ENCODE measurements around the gene WDR76.

Gene WDR76

DNA sequence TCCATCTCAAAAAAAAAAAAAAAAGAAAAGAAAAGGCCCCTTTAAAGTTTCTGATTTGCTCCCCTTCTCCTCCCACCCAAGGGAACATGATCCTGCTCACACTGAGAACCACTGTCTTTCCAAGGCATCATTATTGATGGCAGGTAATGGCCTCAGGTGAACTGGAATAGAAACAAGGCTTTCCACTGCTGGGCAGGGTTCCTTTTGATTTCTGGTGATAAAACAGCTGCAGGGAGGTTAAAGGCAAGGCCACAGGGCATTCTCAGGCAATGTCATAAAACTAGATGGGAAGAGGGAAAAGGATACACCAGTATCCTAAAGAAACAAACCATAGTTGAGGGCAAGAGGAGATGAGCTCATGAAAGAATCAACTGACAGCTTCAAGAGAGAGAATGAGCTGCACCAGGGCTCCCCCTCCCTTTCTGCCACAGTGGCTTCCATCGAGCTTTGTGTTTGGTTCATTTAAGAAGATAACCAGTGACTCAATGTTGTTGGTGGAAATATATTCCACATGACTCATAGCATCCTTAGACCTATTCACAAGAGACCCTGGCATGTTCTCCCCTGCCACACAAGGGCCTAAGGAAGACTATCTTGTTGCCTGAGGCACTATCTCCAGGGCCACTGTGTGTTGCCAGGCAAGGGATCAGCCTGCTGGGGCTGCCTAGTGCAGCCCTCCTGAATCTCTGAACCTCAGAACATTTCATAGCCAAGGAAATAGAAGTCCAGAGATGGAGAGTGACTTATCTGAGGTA lies 86.4 kb downstream of the WDR76 start:
- DNase-seq (ENCODE audit: low read depth in 1 of 2, low spot score in 1 of 2) = no peak

DNA sequence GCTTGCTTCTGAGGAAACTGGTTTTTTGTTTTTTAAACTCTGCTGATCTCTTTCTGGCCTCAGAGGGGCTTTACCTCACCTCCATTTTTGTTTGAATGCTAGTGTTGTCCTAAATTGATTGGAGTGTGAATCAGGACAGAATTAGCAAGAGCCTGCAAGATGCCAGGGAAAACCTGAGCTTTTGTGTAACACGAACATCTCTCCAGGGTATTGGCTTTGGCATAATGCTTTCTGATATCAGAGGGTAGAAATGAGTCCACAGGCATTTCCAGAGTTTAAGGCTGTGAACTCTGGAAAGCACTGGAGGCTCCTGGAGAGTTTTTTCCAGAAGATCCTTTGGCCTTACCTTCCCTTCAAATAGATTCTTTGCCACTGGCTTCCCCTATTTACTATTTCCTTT lies 87.1 kb downstream of the WDR76 start:
- DNase-seq (ENCODE audit: low read depth in 1 of 2, low spot score in 1 of 2) = no peak

DNA sequence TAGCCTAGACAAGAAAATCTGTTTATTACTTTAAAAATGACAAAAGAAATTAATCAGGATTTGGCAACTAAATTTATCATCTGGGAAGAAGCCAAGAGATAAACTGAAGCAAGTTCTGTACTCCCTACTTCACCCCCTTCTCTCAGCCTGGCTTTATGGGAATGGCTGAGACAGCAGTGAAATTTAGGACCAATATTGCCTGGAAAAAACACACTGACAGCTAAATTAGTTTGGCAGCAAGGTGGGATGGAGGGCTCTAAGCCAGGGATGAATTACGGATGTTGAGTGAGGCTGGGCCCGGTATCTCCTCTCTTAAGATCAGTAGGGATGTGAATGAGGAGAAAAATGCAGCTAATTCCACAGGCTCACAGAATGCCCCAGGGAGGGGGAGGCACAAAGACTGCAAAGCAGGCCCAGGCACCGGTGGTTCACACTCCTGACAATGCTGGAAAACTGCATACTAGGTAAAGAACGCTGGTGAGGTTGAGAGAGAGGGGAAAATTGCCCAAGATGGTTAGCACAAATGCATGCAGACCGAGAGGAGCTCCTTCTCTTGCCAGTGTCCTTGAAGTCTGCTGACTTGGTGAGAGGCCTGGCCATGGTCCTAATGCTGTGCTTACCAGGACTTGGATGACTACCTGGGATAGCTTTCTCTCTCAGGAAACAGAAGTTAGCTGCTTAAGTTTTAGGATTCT lies 89.0 kb downstream of the WDR76 start:
- no peak for DNase-seq (ENCODE audit: low read depth in 1 of 2, low spot score in 1 of 2)

DNA sequence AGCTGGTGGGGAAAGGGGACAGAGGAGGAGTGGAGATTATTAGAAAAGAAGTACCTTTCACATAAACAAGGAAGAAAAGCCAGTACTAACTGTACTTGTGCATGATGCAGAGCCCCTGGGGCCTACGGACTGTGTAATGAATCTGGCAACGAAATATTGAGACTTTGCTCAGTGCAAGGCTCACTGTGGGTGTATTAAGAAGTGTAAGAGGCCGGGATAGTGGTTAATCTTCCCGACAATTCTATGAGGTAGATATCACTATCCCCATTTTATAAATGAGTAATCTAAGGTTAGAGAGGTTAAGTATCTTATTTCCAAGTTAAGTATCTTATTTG lies 89.5 kb downstream of the WDR76 start:
- no peak for DNase-seq (ENCODE audit: low read depth in 1 of 2, low spot score in 1 of 2)

Data from activated T-helper 1 cell treated with anti-CD3 and anti-CD28 coated beads, Interleukin-2, amount 50 U/mL, for 16 hours (primary cell).